Muscle layer of colon (tissue), 2 donors: Measurements from ENCODE around the gene UBN1.
"Not testable (repeated sequence)": the region's sequence is repeated elsewhere in the genome, so short reads cannot be mapped to it uniquely, and the experiment has no call there.

Experiments
- H3K27ac ChIP-seq: one replicate; pipeline ENCODE4 v1.7.0; 2013; ENCODE audit warnings: low read depth, mild to moderate bottlenecking, low read length, moderate library complexity
- H3K27me3 ChIP-seq, 2 donors: one replicate each; pipeline ENCODE4 v1.7.0; 2013; ENCODE audit warnings: low read length in 2 of 2, mild to moderate bottlenecking in 2 of 2; ENCODE audit not compliant: insufficient read depth in 2 of 2, control insufficient read depth in 1 of 2
- H3K36me3 ChIP-seq: one replicate; pipeline ENCODE4 v1.7.0; 2013; ENCODE audit warnings: mild to moderate bottlenecking, low read length; ENCODE audit not compliant: insufficient read depth
- H3K4me1 ChIP-seq: one replicate; pipeline ENCODE4 v1.7.0; 2013; ENCODE audit warnings: mild to moderate bottlenecking, low read length; ENCODE audit not compliant: insufficient read depth
- H3K4me3 ChIP-seq, 2 donors: one replicate each; pipeline ENCODE4 v1.7.0; 2013; ENCODE audit warnings: low read length in 2 of 2, low read depth in 1 of 2, mild to moderate bottlenecking in 1 of 2, moderate library complexity in 1 of 2
- H3K9ac ChIP-seq: one replicate; pipeline ENCODE4 v1.7.0; 2013; ENCODE audit warnings: low read length
- H3K9me3 ChIP-seq: one replicate; pipeline ENCODE4 v1.7.0; 2013; ENCODE audit warnings: mild to moderate bottlenecking, low read length
- donor health status: abdominal sarcoma.
- donor health status: Adenocarcinoma of cecum.

UBN1 gene

GRCh38 chr16:4891097-4891885 lies 44.0 kb downstream of the UBN1 start:
- Histone ChIP-seq H3K9me3 (no peaks in the 10 kb centered on the region), H3K36me3 (peaks cover 50% of the 10 kb centered on the region), H3K27ac (no peak overlapping the region), H3K9ac (no peak overlapping the region), H3K4me1 (no peaks in the 10 kb centered on the region), H3K4me3 (no peak overlapping the region), H3K27me3 (no peaks in the 10 kb centered on the region)

- H3K27me3 ChIP-seq: no peaks in the 10 kb centered on the region
- H3K9ac ChIP-seq: no peak overlapping the region
- H3K27ac ChIP-seq: no peak overlapping the region
- no peak overlapping the region for H3K4me3 ChIP-seq
- peaks cover 45% of the 10 kb centered on the region for H3K36me3 ChIP-seq
- H3K9me3 ChIP-seq: no peaks in the 10 kb centered on the region
- no peaks in the 10 kb centered on the region for H3K4me1 ChIP-seq
Measured at GRCh38 chr16:4891886-4892216, 44.6 kb downstream of the UBN1 start.

- Histone ChIP-seq H3K4me3 (no peak overlapping the region), H3K4me1 (no peaks in the 10 kb centered on the region), H3K27ac (no peak overlapping the region), H3K9me3 (no peaks in the 10 kb centered on the region), H3K27me3 (no peaks in the 10 kb centered on the region), H3K9ac (no peak overlapping the region), H3K36me3 (peaks cover 38% of the 10 kb centered on the region)
Measured at GRCh38 chr16:4892361-4893102, 45.3 kb downstream of the UBN1 start.

- no peak overlapping the region for H3K4me3 ChIP-seq
- no peaks in the 10 kb centered on the region for H3K4me1 ChIP-seq
- no peak overlapping the region for H3K27ac ChIP-seq
- no peak overlapping the region for H3K9ac ChIP-seq
- H3K9me3 ChIP-seq: peaks cover under 1% of the 10 kb centered on the region
- peaks cover 30% of the 10 kb centered on the region for H3K36me3 ChIP-seq
- H3K27me3 ChIP-seq: no peaks in the 10 kb centered on the region
Measured at GRCh38 chr16:4893103-4893862, 46.0 kb downstream of the UBN1 start.

GRCh38 chr16:4894276-4895150 lies 47.2 kb downstream of the UBN1 start:
- no peak overlapping the region for H3K9ac ChIP-seq
- H3K27ac ChIP-seq: no peak overlapping the region
- peaks cover 23% of the 10 kb centered on the region for H3K36me3 ChIP-seq
- H3K9me3 ChIP-seq: peaks cover 6% of the 10 kb centered on the region
- no peak overlapping the region for H3K4me3 ChIP-seq
- H3K4me1 ChIP-seq: no peaks in the 10 kb centered on the region
- no peaks in the 10 kb centered on the region for H3K27me3 ChIP-seq

- Histone ChIP-seq H3K9ac (no peak overlapping the region), H3K4me3 (no peak overlapping the region), H3K36me3 (peaks cover 18% of the 10 kb centered on the region), H3K4me1 (no peaks in the 10 kb centered on the region), H3K27me3 (no peaks in the 10 kb centered on the region), H3K9me3 (peaks cover 6% of the 10 kb centered on the region), H3K27ac (no peak overlapping the region)
Measured at GRCh38 chr16:4895366-4895765, 48.1 kb downstream of the UBN1 start.

- H3K4me1 ChIP-seq: not testable (repeated sequence)
Measured at GRCh38 chr16:4896761-4897160, 49.5 kb downstream of the UBN1 start.

GRCh38 chr16:4897328-4897727 lies 50.0 kb downstream of the UBN1 start:
- Histone ChIP-seq H3K9ac (no peak overlapping the region), H3K9me3 (peaks cover 6% of the 10 kb centered on the region), H3K27me3 (peaks cover 0 to 2% of the 10 kb centered on the region in 2 donors), H3K27ac (no peak overlapping the region), H3K4me3 (no peak overlapping the region), H3K4me1 (no peaks in the 10 kb centered on the region), H3K36me3 (no peaks in the 10 kb centered on the region)

More at GRCh38 chr16:4896761-4897160, 49.5 kb downstream of the UBN1 start:
- H3K36me3 ChIP-seq, H3K9ac ChIP-seq, H3K4me3 ChIP-seq, H3K9me3 ChIP-seq, H3K27ac ChIP-seq, H3K27me3 ChIP-seq: not testable (repeated sequence)

GRCh38 chr16:4898811-4899473 lies 51.7 kb downstream of the UBN1 start:
- no peak overlapping the region for H3K4me3 ChIP-seq
- no peak overlapping the region for H3K27ac ChIP-seq
- no peaks in the 10 kb centered on the region for H3K4me1 ChIP-seq
- H3K9ac ChIP-seq: no peak overlapping the region
- H3K36me3 ChIP-seq: no peaks in the 10 kb centered on the region
- H3K27me3 ChIP-seq: peaks cover 0 to 3% of the 10 kb centered on the region in 2 donors
- peaks cover 6% of the 10 kb centered on the region for H3K9me3 ChIP-seq

- Histone ChIP-seq H3K9ac (no peak overlapping the region), H3K4me3 (no peak overlapping the region), H3K27me3 (peaks cover 0 to 3% of the 10 kb centered on the region in 2 donors), H3K9me3 (peaks cover 6% of the 10 kb centered on the region), H3K27ac (no peak overlapping the region), H3K4me1 (no peaks in the 10 kb centered on the region), H3K36me3 (no peaks in the 10 kb centered on the region)
Measured at GRCh38 chr16:4899474-4899846, 52.2 kb downstream of the UBN1 start.
